ENCODE measurements around the gene PSRC1.

Gene PSRC1

DNA sequence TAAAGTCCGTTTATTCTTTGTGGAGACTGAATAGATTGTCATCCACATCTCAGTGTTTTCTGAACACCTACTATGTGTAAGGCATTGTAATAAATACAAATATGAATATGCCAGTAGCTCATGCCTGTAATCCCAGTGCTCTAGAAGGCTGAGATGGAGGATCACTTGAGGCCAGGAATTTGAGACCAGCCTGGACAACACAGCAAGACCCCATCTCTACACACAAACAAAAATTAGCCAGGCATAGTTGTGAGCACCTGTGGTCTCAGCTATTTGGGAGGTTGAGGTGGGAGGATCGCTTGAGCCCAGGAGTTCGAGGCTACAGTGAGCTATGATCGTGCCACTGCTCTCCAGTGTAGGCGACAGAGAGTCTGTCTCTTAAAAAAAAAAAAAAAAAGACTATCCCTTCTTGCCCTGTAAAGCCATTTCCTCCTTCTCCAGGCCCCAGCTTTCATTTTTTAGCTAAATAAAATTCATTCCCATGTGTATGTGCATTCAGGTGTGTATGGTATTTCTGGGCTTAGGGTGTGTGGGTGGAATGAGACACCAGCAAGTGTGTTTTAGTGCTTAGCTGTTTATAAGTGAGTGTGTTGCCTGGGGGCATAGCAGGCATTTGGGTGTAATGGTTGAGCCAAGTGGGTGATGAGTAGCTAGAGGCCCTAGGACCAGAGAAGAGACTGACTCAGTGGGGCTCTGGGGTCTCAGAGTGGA, 25.8 kb downstream of the PSRC1 start:
- DNase-seq: no peak

DNA sequence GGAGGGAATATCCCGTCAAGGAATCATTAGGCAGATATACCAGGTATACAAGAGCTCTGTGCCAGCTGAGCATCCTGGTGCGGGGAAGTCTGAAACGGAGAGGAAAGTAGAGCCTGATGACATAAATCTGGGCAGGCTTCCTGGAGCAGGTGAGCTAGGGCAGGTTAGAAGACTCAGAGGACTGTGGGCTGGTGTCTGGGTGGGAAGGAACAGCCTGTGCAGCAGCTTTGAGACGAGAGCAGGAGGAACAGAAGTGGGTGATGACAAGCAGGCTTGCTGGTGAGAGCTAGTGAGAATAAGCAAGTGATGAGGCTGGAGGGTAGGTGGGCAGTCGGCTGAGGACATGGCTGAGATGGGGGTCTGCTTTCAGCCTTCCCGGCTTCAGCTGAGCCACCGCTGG, 26.9 kb downstream of the PSRC1 start:
- no peak for DNase-seq

DNA sequence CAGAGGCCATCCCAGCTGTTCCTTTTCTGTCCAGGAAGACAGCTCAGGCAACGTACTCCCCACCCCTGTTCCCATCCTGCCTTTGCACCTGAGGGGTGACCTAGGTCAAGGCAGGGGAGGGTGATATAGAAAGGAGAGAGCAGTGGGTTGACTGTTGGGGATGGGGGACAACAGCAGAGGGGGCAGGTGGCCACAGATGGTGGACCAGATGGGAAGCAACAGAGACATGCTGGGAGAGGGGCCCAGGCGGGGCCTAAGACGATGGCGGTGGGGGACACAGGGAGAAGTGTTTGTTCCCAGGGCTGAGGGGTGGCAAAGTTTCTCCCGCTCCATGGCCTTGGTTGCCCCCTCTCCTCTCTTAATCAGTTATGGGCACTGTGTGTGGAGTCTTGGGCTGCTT, 27.3 kb downstream of the PSRC1 start:
- no peak for DNase-seq

DNA sequence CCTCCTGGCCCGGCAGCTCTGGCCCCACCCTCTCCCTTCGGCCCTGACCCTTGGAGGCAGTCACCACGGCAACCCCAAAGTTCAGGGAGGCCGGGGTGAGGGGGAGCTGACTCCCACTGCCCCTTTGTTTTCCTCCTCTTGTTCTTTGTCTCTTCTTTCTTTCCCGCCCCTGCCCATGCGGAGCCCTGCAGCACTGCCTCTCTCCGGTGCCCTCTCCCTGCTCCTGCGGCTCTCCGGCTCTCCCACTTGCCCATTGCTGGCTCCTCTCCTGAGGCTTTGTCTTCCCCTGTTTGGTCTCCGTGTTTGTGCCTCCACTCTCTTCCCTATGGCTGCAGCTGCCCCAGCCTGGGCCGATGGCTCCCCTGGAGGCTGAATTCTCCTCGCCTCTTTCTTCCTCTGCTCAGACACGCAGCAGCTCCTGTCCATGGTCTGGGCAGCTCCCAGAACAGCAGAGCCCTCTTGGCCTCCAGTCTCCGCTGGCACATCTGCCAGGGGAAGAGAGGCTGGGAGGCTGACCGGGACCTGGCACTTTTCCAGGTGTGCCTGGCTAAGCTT, 27.8 kb downstream of the PSRC1 start:
- DNase-seq: peak; percentile 31

DNA sequence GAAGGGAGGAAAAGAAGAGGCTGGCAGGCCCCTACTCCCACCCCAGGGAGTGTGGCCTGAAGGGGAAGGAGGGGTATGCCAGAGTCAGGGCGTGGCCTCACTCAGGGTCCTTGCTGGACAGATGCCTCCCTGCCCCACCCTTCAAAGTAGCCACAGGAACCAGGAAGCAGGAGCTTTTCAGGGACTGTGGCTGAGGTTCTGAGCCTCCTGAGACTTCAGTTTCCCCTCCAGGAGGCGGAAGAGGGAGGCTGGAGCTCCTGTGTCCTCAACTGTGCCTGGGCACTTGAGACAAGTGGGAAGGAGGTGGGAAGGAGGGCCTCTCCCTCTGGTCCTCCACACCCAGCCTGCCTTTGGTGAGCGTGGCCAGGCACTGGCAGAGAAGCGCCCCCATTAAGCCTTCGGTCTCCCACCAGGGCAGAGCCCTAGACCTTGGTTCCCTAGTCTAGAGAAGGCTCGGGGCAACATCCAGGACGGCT, 28.3 kb downstream of the PSRC1 start:
- DNase-seq: no peak

DNA sequence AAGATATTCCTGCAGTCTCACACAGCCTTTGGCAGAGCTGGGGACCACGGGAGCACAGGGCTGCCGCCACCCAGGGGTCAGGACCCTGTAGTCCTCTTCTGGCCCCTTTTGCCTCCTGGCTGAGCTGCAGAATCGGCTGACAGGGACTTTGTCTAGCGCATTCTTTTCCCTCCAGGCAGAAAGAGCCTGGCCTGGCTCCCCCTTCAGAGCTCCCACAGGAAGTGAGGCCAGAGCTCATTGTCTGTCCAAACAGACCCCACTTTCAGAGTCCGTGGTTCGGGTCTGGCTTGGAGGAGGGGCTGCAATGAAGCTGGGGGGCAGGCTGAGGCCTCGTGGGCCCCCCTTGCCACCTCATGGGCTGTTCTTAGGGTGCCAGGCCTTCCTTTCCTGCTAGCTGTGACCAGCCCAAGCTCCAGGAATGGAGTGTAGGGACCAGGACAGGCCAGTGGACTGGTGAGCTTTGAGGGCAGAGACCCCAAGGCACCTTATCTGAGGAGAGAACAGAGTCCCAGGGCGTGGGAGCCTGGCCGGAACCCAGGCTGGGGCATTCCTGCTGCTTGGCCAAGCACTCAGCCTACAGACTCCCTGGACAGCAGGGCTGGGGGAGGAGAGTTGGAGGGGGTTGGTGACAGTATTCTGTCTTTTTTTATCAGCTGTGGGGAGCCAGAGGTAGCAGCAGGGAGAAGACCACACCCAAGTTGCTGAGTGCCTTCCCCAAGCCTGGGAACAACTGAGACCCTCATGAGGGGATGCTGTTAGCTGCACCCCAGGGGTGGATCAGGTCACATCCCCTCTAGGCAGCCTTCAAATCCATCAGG, 28.9 kb downstream of the PSRC1 start:
- no peak for DNase-seq

DNA sequence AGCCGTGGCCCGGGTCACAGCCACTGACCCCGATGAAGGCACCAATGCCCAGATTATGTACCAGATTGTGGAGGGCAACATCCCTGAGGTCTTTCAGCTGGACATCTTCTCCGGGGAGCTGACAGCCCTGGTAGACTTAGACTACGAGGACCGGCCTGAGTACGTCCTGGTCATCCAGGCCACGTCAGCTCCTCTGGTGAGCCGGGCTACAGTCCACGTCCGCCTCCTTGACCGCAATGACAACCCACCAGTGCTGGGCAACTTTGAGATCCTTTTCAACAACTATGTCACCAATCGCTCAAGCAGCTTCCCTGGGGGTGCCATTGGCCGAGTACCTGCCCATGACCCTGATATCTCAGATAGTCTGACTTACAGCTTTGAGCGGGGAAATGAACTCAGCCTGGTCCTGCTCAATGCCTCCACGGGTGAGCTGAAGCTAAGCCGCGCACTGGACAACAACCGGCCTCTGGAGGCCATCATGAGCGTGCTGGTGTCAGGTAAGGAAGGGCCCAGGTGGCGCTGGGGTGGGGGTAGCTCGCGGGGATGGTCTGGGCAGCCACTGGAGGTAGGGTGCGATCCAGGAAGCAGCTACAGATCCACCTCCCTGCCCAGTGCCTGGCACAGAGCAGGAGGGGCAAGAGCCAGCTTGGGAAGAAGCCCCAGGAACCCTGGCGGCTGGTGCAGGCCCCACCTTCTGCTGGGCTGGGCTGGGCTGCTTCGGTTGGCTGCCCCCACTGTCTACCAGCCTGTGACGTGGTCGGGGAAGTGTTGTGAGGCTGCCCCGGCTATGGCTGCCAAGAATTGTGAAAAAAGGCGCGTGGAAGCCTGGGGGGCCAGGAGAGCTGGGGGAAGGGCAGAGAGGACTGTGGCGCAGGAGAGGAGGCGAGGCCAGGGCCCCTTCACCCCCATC, 29.8 kb downstream of the PSRC1 start:
- peak; percentile 94 for DNase-seq

DNA sequence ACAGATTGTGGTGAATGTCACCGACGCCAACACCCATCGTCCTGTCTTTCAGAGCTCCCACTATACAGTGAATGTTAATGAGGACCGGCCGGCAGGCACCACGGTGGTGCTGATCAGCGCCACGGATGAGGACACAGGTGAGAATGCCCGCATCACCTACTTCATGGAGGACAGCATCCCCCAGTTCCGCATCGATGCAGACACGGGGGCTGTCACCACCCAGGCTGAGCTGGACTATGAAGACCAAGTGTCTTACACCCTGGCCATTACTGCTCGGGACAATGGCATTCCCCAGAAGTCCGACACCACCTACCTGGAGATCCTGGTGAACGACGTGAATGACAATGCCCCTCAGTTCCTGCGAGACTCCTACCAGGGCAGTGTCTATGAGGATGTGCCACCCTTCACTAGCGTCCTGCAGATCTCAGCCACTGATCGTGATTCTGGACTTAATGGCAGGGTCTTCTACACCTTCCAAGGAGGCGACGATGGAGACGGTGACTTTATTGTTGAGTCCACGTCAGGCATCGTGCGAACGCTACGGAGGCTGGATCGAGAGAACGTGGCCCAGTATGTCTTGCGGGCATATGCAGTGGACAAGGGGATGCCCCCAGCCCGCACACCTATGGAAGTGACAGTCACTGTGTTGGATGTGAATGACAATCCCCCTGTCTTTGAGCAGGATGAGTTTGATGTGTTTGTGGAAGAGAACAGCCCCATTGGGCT, 30.6 kb downstream of the PSRC1 start:
- DNase-seq: no peak

DNA sequence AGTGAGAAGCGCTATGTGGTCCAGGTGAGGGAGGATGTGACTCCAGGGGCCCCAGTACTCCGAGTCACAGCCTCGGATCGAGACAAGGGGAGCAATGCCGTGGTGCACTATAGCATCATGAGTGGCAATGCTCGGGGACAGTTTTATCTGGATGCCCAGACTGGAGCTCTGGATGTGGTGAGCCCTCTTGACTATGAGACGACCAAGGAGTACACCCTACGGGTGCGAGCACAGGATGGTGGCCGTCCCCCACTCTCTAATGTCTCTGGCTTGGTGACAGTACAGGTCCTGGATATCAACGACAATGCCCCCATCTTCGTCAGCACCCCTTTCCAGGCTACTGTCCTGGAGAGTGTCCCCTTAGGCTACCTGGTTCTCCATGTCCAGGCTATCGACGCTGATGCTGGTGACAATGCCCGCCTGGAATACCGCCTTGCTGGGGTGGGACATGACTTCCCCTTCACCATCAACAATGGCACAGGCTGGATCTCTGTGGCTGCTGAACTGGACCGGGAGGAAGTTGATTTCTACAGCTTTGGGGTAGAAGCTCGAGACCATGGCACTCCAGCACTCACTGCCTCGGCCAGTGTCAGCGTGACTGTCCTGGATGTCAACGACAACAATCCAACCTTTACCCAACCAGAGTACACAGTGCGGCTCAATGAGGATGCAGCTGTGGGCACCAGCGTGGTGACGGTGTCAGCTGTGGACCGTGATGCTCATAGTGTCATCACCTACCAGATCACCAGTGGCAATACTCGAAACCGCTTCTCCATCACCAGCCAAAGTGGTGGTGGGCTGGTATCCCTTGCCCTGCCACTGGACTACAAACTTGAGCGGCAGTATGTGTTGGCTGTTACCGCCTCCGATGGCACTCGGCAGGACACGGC, 31.4 kb downstream of the PSRC1 start:
- no peak for DNase-seq

DNA sequence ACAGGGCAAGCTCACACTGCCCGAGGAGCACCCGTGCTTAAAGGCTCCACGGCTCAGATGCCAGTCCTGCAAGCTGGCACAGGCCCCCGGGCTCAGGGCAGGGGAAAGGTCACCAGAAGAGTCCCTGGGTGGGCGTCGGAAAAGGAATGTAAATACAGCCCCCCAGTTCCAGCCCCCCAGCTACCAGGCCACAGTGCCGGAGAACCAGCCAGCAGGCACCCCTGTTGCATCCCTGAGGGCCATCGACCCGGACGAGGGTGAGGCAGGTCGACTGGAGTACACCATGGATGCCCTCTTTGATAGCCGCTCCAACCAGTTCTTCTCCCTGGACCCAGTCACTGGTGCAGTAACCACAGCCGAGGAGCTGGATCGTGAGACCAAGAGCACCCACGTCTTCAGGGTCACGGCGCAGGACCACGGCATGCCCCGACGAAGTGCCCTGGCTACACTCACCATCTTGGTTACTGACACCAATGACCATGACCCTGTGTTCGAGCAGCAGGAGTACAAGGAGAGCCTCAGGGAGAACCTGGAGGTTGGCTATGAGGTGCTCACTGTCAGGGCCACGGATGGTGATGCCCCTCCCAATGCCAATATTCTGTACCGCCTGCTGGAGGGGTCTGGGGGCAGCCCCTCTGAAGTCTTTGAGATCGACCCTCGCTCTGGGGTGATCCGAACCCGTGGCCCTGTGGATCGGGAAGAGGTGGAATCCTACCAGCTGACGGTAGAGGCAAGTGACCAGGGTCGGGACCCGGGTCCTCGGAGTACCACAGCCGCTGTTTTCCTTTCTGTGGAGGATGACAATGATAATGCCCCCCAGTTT, 32.3 kb downstream of the PSRC1 start:
- no peak for DNase-seq

DNA sequence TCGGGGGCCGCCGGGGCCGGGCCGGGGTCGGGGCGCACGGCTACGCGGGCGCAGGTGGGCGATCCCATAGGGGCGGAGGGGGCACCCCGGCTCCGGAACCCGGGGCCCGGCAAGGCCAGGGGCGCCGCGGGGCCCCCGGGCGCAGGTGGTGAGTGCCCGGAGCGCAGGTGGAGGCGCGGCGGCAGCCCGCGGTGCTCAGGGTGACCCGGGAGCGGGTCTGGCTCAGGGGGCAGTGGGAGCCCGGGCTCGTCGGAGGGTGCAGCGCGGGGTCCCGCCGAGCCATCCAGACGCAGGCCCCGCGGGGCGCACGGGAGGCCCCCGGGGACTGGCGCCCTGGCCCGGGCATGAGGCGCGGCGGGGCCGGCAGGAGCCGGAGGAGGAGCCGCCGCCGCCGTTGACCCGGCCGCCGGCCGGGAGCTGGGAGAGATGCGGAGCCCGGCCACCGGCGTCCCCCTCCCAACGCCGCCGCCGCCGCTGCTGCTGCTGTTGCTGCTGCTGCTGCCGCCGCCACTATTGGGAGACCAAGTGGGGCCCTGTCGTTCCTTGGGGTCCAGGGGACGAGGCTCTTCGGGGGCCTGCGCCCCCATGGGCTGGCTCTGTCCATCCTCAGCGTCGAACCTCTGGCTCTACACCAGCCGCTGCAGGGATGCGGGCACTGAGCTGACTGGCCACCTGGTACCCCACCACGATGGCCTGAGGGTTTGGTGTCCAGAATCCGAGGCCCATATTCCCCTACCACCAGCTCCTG, 33.1 kb downstream of the PSRC1 start:
- DNase-seq: no peak

DNA sequence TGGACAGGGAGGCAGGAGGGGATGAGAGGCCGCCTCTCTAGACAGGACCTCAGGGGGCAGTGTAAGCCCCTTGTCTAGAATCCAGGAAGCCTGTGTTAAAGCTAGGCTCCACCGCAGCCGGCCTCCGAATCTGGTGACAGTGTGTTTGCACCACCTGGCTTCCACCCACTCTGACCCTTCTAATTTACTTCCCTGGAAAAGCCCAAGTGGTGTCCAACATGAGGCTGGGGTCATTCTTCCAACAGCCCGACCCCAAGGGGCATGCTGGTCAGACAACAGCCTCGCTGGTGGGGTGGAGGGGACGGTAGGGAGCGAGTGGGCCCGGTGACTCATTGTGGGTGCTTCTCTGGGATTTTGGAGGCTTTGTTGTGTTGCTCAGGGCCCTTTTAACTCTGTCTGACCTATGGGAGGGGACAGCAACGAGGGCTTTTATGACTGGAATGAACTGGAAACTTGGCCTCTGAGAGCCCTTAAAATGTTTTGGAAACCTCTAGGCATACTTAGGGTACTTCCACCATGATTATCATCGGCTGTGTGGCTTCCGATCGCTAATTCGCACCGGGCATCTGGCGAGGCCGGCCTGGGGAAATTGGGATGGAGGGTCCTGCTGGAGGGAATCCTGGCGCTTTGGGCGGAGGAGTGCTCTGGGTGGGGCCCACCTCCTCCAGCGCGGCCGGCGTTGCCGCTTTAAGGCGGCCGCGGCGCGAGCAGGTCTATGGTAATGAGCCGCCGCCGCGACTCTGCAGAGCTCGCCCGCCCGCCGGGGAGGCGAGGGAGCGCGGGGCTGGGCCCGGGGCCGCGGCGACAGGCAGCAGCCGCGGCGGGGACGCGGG, 33.9 kb downstream of the PSRC1 start, which contains the start of gene CELSR2:
Gene CELSR2 (plus strand): TSS at position 743 of the 833 bp plus-strand sequence. CDS start 541 bp downstream, outside the sequence.
- DNase-seq: peak; percentile 53

DNA sequence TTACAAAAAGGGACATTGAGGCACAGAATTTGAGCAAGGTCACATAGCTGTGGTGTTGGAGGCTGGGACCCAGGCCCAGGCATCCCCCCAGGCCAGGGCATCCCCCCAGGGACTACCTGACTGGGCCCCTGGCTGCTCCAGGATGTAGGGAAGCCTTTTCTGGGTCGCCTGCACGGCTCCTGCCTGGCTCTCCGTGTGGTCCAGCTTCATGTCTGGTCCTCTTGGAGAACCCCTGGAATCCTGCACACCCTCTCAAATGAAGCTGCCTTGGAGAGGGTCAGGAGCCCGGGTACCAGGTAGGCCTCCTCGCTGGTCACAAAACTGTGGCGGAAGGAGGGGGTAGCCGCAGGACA, 34.5 kb downstream of the PSRC1 start:
- DNase-seq: no peak

DNA sequence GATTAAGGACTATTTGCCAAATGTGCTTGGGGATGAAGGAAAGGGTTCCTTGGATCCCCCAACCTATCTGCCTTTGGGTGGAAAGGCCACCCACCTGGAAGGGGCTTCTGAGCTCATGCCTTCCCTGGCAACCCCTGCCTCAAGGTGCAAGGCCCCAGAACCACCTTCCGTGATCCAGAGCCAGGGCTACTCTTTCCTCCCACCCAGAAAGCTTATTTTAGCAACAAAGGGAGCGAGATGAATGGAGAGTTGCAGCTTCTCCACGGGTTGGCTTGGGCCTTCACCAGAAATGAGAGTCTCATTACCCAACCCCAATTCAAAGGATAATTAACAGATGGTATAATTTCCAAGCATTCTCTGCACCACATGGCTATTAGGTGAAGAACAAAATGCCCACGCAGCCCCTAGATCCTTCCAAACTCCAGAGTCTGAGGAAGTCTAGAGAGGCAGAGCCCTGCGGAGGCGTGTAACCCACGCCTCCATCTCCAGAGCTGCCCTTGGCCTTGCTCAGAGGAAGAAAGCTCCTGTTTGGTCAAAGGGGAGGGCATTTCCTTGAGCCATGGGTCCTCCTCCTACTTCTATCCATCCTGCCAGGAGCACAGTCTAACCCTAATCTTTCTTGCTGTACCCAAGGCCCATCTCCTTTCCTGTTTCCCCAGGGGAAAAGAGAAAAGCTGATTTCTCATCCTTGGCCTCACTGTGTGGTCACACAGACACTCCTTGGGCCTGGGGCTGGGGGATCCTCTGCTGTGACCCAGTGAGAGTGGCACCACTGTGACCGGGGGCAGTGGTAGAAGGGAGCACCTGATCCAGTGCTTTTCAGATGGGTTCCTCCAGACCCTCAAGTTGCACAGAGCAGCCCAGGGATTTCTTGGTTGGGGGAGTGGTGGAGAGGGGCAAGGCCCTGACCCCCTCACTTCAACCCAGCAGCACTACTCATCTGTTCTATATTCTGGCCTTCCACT, 35.3 kb downstream of the PSRC1 start:
- no peak for DNase-seq

DNA sequence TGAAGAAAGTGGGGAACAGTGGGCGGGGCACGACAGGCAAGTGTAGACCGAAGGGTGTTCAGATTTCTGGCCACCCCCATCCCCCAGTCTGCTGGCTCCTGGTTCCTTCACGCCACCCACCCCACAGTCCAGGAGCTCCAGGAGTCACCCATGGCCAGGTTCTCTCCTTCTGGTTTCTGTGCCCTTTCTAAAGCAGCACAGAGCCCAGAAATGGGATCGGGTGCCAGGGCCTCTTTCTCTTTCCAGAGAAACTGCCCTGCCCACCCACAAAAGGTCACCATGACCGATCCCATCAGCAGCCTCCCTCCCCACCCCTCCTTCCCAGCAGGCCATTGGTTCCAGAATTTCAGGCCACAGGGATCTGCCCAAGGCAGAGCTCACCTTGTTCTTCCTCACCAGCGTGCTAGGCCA, 36.8 kb downstream of the PSRC1 start:
- DNase-seq: no peak

DNA sequence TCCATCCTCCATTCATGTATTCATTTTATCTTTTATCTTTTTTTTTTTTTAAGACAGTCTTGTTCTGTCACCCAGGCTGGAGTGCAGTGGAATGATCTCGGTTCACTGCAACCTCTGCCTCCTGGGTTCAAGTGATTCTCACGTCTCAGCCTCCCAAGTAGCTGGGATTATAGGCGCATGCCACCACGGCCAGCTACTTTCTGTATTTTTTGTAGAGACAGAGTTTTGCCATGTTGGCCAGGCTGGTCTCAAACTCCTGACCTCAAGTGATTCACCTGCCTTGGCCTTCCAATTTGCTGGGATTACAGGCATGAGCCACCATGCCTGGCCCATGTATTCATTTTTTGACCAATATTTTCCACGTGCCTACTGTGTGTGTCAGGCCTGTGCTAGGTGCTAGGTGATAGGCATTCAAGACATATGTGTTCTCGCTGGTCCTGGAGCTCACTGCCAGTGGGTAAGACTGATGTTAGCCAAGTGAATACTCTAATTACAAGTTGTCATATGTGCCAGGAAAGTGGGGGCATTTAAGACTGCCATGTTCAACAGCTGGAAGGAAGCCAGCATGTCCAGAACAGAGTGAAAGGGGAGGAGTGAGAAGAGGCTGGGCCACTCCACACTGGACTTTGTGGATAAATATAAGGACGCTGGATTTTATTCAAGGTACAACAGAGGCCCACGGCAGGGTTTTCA, 38.9 kb downstream of the PSRC1 start:
- peak; percentile 71 for DNase-seq

DNA sequence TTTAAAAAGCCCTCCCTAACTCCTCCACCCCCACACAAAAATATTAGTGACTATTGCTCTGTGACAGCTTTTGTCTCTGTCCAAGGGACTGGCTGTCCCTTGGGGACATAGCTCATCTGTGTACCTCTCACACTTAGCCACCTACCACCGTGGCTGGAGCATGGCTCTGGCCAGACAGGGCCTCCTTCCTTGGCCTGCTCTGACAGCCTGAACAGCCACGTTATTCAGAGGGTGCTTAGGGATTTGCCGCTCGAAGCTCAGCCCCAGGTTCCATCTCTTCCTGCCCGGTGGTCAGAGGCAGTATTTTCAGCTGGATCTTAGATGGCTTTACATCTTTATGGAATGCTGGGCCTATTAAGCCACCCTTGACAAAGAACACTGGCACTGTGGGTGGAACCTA, 39.7 kb downstream of the PSRC1 start:
- no peak for DNase-seq
